GM18520 (cell line): ENCODE data around the gene AMER3.

ENCODE experiments used
- ATAC-seq: cut with Tn5 transposase; IDR thresholded peaks from one replicate; pipeline ENCODE4 v1.9.1; 2021; ENCODE audit not compliant: unreplicated experiment

The AMER3 gene

GRCh38 chr2:130754811-130755210 lies 529 bp upstream of the AMER3 start:
- no peak for ATAC-seq

- ATAC-seq, result no peak
Measured at GRCh38 chr2:130756053-130756873, 923 bp downstream of the AMER3 start.

- ATAC-seq, result no peak
Measured at GRCh38 chr2:130756874-130757668, 1.7 kb downstream of the AMER3 start.

GRCh38 chr2:130759906-130760753 lies 4.8 kb downstream of the AMER3 start:
- ATAC-seq, result no peak

DNA sequence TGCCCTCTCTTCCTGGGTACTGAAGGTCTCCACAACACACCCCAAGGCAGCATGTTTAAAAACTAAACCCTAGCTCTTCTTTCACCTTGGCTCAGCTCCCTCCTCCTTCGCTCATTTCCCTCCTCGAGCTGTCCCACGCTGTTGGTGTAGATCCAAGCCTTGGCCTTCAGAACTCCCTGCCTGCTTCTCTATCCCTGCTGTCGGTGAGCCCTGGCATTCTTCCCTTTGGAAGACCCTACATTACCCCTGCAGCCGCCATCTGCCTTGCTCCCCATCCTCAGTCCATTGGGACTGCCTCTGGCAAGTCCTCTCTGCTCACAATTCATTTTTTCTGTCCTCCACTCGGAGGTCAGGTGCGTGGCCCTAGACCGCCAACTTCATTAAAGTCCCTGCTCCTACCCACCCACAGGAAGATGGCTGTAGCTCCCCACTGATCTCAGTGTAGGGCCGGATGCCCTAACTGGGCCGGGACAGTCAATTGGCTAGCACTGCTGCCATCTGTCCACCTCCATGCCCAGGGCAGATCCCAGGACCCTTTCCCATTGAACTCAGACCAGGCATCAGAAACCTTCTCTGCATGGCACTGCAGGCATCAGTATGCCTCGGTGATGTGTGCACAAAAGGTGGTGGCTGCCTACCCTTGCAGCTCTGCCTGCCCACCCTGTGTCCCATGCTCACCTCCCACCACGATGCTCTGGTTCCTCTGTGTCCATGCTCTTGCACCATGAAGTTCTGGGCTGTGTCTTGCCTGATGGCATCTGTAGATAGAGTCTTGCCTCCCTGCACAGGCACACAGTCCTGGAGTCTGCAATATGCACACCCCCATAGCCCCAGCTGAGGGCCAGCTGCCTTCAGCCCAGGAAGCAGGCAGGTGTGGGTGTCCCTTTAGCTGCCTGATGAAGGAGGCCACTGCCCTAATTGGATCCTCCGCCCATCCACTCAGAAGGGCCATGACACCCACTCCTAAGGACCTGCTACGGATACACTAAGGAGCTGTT lies 5.7 kb downstream of the AMER3 start:
- ATAC-seq, result no peak

DNA sequence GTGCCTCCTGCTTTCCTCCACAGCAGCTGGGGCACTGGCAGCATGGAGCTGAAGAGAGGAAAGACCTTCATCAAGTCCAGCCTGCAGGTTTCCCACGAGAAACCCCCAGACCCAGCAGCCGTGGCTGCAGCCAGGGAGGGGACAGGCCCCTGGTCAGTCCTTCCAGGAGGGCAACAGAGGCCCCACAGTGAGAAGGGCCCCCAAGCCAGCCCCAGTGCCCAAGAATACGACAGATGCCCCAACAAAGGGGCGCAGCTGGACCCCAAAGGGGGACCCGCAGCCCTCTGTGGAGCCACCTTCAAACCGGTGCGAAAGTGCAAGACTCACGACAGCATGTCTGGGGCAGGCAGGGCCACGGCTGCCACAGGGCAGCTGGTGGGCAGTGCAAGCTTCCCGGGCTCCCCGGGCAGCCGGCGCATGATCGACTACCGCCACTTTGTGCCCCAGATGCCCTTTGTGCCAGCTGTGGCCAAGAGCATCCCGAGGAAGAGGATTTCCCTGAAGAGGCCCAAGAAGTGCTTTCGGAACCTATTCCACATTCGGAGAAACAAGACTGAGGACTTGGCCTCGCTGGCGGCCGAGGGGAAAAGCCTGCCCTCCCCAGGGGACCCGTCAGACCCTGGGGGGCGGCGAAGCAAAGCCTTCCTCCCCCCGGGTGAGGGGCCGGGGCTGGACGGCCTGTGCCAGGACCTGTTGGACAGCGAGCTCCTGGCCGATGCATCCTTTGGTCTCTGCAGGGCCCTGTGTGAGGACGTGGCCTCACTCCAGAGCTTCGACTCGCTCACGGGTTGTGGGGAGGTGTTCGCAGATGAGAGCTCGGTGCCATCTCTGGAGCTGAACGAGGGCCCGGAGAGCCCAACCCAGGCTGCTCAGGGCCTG lies 6.9 kb downstream of the AMER3 start:
- no peak for ATAC-seq

GRCh38 chr2:130762910-130763385 lies 7.6 kb downstream of the AMER3 start:
- ATAC-seq, result no peak

DNA sequence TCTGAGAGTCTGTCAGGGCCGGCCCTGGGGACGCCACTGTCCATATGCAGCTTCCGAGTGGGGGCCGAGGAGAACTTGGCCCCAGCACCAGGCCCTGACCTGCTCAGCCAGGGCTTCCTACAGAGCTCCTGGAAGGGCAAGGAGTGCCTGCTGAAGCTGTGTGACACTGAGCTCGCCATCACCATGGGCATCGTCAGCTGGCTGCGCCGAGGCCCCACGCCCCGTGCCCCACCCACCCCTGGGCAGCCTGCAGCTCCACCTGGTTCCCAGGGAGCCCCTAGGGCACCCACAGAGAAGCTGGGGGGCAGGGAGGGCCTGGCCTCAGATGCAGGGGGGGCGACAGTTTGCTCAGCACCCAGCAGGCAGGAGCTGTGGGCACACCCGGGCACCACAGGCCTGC lies 8.1 kb downstream of the AMER3 start:
- ATAC-seq, result no peak

GRCh38 chr2:130764035-130764820 lies 8.9 kb downstream of the AMER3 start:
- ATAC-seq, result no peak

DNA sequence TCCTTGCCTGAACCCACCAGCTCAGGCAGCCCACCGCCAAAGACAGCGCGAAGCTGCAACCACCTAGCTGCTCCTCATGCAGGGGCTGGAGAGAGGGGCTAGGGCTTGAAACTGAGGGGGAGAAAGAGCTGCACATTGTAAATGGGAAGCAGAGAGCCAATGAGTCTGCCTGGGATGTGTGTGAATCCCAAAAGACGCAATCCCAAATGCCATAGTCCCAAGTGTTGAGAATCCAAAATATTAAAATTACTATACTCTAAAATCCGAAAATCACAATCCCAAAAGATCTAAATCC lies 9.4 kb downstream of the AMER3 start:
- no peak for ATAC-seq

DNA sequence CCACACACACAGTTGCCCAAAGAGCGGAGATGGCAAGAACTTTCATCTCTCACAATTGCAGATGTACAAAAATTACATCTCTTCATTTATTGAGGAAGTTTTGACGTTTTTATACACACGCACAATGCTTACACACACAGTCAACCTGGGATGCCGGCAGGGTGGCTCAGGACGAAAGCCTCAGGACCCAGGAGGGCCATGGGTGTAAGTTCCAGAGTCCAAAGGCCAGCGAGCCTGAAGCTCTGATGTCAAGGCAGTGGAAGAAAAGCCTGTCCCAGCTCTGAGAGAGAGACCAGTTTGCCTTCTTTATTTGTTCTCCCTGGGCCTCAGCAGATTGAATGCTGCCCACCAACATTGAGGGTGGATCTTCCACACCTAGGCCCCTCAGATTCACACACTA lies 10.1 kb downstream of the AMER3 start:
- no peak for ATAC-seq

- ATAC-seq, result no peak
Measured at GRCh38 chr2:130766037-130766436, 10.7 kb downstream of the AMER3 start.

DNA sequence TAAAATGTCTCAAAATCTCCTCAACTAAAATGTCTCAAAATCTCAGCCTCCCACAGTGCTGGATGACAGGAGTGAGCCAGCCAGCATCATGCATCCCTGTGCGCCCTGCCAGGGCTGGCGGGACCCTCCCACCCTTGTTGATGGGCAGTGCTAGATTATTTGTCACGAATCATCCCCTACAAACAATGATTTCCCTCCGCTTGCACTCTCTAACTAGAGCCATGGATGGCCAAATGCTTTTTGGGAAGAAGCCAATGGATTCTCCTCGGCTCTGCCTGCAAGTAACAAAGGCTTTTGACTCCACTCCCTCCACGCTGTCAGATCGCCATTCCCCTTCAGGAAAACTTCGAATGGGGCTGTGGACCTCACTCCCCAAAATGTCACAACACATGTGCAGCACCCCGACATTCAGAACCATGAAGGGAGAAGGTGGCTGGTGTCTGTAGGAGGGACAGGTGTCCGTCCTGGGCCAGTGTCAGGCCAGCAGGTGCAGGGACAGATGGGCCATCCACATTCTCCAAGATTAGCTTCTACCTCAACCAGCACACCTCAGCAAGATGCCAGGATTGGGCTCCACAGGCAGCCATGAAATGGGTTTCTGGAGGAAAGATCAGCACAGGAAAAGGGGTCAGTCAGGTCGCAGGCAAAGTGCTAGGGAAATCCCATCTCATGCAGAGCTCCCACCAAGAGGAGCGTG lies 11.5 kb downstream of the AMER3 start:
- ATAC-seq, result no peak

DNA sequence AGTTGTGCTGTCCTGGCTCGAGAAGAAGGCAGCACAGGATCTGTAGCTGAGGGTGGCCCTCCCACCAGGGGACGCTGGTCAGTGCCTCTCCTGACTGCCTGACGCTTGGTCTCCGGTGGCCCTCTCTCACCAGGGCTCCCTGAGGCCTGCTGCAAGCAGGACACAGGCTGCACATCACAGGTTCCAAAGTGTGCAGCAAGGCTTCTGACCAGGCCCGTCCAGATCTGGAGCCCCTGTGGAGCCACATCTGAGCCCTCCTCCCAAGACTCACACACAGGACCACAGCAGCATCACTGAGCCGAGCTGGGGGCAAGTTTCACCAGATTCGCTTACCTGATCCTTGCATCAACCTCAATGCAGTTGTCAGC lies 12.1 kb downstream of the AMER3 start:
- ATAC-seq, result no peak

GRCh38 chr2:130768191-130768855 lies 13.0 kb downstream of the AMER3 start:
- no peak for ATAC-seq

- ATAC-seq, result no peak
Measured at GRCh38 chr2:130769343-130769907, 14.1 kb downstream of the AMER3 start.

DNA sequence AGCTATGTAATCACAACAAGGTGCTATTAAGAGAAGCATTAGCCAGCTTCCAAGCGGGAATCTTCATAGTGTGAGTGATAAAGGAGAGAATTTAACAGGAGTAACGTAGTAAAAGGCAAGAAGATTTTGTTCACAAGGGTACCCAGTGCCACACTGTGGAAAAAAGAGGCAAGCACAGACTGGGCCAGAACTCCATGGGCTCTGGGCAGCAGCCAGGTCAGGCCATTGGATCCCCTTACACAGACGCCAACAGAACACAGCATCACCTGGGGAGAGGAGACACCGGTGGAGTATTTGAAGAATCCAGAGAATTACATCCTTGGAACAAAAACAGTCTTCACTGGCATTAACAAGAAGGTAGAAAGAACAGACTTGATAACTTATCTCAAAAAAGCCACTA lies 21.2 kb downstream of the AMER3 start:
- ATAC-seq, result no peak
